ENCODE measurements around the gene ZRANB3. TPM values are rescaled to one million over a fixed set of nuclear protein-coding genes. Genes with fewer than 3 reads are reported as not detected.

The ZRANB3 gene
- total RNA-seq, 1 donor from 2014 or later = 16.5 TPM

DNA sequence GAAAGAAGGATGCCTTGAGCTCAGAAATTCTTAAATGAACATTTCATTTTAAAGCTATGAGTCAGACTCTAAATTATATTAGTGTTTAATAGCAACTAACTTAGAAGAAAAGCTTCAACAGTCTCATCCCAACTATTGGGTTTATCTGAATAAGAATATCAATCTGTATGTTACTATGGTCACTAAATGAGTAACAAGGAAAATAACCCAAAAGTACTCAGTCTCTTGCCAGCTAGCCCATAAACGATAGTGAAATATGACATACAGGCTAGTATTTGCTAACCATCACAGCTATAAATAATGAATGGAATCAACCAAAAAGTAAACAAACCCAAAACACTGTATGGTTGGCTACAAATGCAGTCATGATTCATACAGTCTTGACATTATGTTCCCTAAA, 304.1 kb downstream of the ZRANB3 start:
- H3K36me3 Mint-ChIP-seq = peaks cover 7% of the 10 kb centered on the region
- no peaks in the 10 kb centered on the region for H3K9me3 Mint-ChIP-seq
- no peak overlapping the region for H3K27ac Mint-ChIP-seq
- no peak for TF ChIP-seq CTCF (IDR thresholded peaks at IDR 0.05; ENCODE audit: unreplicated experiment)
- no peaks in the 10 kb centered on the region for H3K4me1 Mint-ChIP-seq
- DNase-seq (ENCODE audit: low spot score in 2 of 2, unreplicated experiment in 2 of 2) = no peak
- no peak overlapping the region for H3K4me3 Mint-ChIP-seq
- no peaks in the 10 kb centered on the region for H3K27me3 Mint-ChIP-seq (ENCODE audit: low read depth)

GRCh38 chr2:135225781-135226180, 305.2 kb downstream of the ZRANB3 start:
- H3K27ac Mint-ChIP-seq = no peak overlapping the region
- TF ChIP-seq CTCF (IDR thresholded peaks at IDR 0.05; ENCODE audit: unreplicated experiment) = no peak
- no peaks in the 10 kb centered on the region for H3K27me3 Mint-ChIP-seq (ENCODE audit: low read depth)
- no peaks in the 10 kb centered on the region for H3K4me1 Mint-ChIP-seq
- peaks cover 9% of the 10 kb centered on the region for H3K36me3 Mint-ChIP-seq
- no peaks in the 10 kb centered on the region for H3K9me3 Mint-ChIP-seq
- H3K4me3 Mint-ChIP-seq = no peak overlapping the region
- DNase-seq (ENCODE audit: low spot score in 2 of 2, unreplicated experiment in 2 of 2) = no peak

- no peak for TF ChIP-seq CTCF (IDR thresholded peaks at IDR 0.05; ENCODE audit: unreplicated experiment)
- Mint-ChIP-seq H3K4me1 (no peaks in the 10 kb centered on the region), H3K9me3 (no peaks in the 10 kb centered on the region), H3K36me3 (peaks cover 6% of the 10 kb centered on the region), H3K27me3 (ENCODE audit: low read depth) (no peaks in the 10 kb centered on the region), H3K27ac (no peak overlapping the region), H3K4me3 (no peak overlapping the region)
- DNase-seq (ENCODE audit: low spot score in 2 of 2, unreplicated experiment in 2 of 2) = no peak
Measured at GRCh38 chr2:135219226-135219625, 311.8 kb downstream of the ZRANB3 start.

GRCh38 chr2:135218426-135218825, 312.6 kb downstream of the ZRANB3 start:
- Mint-ChIP-seq H3K27me3 (ENCODE audit: low read depth) (no peaks in the 10 kb centered on the region), H3K27ac (no peak overlapping the region), H3K9me3 (no peaks in the 10 kb centered on the region), H3K36me3 (peaks cover 6% of the 10 kb centered on the region), H3K4me1 (no peaks in the 10 kb centered on the region), H3K4me3 (no peak overlapping the region)
- no peak for DNase-seq (ENCODE audit: low spot score in 2 of 2, unreplicated experiment in 2 of 2)
- TF ChIP-seq CTCF (IDR thresholded peaks at IDR 0.05; ENCODE audit: unreplicated experiment) = no peak

DNA sequence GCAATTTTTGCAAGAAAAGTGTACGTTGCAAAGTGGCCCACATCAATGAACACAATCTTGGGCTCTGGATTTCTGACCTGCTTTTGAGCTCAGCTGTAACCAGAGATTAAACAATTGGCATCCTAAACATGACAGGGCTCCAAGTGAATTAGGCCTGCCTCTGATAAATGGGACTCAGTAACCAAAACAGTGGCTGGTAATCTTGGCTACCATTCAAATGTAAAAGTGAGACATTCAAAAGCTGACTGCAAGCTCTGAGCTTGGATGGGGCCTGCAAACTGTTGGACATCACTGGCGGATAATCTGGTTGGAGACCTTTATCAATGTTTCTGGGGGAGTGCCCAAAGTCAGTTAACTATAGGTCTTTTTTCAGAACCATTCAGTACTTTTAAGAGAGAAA, 318.3 kb downstream of the ZRANB3 start:
- H3K36me3 Mint-ChIP-seq = peaks cover 4% of the 10 kb centered on the region
- no peak overlapping the region for H3K27ac Mint-ChIP-seq
- no peaks in the 10 kb centered on the region for H3K9me3 Mint-ChIP-seq
- no peaks in the 10 kb centered on the region for H3K4me1 Mint-ChIP-seq
- H3K27me3 Mint-ChIP-seq (ENCODE audit: low read depth) = no peaks in the 10 kb centered on the region
- no peak for TF ChIP-seq CTCF (IDR thresholded peaks at IDR 0.05; ENCODE audit: unreplicated experiment)
- DNase-seq (ENCODE audit: low spot score in 2 of 2, unreplicated experiment in 2 of 2) = no peak
- H3K4me3 Mint-ChIP-seq = no peak overlapping the region

DNA sequence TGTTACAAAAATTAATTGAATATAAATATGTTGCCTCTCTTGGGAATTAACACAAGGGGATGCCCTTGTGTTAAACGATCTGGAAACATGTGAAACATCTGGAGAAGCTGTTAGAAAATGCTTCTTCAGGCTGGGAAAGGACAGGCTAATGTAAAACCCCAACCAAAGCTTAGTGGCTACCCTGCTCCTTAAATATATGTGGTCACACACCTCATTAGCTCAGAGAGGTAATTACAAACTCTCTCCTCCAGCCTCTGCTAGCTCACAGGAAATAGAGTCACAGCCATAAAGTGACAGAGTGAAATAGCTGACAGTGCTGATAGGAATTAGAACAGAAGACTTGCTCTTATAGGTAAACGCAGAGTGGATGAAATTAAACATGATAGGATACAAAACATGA, 323.0 kb downstream of the ZRANB3 start:
- Mint-ChIP-seq H3K9me3 (no peaks in the 10 kb centered on the region), H3K4me1 (peaks cover under 1% of the 10 kb centered on the region), H3K36me3 (peaks cover 2% of the 10 kb centered on the region), H3K27ac (no peak overlapping the region), H3K27me3 (ENCODE audit: low read depth) (no peaks in the 10 kb centered on the region), H3K4me3 (no peak overlapping the region)
- no peak for DNase-seq (ENCODE audit: low spot score in 2 of 2, unreplicated experiment in 2 of 2)
- no peak for TF ChIP-seq CTCF (IDR thresholded peaks at IDR 0.05; ENCODE audit: unreplicated experiment)
